ENCODE measurements around the gene SLC7A14. TPM values are rescaled to one million over a fixed set of nuclear protein-coding genes. Genes with fewer than 3 reads are reported as not detected.
A peak's percentile ranks its signal among the peaks of the same experiment; 100 is the strongest.

The SLC7A14 gene
- total RNA-seq, 2 experiments from 2014 or later = not detected

DNA sequence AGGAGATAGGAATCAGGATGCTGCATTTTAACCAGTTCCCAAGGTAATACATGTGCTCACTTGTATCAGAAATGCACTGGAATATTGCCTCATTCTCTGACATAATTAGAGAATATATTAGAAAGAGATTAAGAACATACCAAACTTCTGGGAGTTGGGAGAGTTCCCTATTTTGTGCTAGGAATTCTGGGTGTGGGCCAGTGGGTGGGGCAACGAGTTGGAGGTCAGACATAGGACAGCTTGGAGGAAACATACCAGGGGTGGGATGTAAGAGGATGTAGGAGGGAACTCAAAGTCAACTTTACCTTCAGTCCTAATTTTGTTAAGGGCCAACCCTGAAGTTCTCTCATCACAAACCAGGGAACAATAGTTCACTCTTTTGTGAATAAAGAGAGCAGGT, 83.6 kb downstream of the SLC7A14 start:
- H3K36me3 Mint-ChIP-seq = no peaks in the 10 kb centered on the region
- POLR2A ChIA-PET = no interaction called here
- no peak for DNase-seq
- no peaks in the 10 kb centered on the region for H3K9me3 Mint-ChIP-seq
- CTCF ChIA-PET = interaction anchor here (1.0 kb wide), 1 partner anchor 88 kb away, joined by 4 read pairs; no protein-coding TSS in a partner anchor
- intact Hi-C loops (cut with micrococcal nuclease) = no loop called here
- no peaks in the 10 kb centered on the region for H3K4me1 Mint-ChIP-seq (ENCODE audit: low read depth)
- H3K27me3 Mint-ChIP-seq = no peaks in the 10 kb centered on the region
- H3K4me3 Mint-ChIP-seq = no peak overlapping the region
- H3K27ac Mint-ChIP-seq = no peak overlapping the region

DNA sequence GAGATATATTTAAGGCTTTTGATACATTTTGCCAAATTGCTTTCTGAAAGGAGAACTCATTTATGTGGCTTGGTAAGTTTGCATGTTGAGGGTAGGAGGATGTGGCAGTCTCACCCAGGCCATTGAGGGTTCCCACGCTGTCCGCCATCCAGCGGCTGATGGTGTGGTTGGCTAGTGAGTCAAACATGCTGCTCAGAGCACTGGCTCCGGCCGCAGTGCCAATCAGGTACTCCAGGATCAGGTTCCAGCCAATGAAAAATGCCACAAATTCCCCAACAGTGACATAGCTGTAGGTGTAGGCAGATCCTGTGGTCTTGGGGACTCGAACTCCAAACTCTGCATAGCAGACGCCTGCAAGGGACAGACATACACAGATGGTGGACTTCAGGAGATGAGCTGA, 84.9 kb downstream of the SLC7A14 start:
- intact Hi-C loops (cut with micrococcal nuclease) = no loop called here
- no peaks in the 10 kb centered on the region for H3K36me3 Mint-ChIP-seq
- no peak overlapping the region for H3K4me3 Mint-ChIP-seq
- ChIA-PET CTCF (interaction anchor here (2.4 kb wide), 1 partner anchor 87 kb away, joined by 14 read pairs; no protein-coding TSS in a partner anchor), POLR2A (no interaction called here)
- H3K27me3 Mint-ChIP-seq = no peaks in the 10 kb centered on the region
- no peak overlapping the region for H3K27ac Mint-ChIP-seq
- no peaks in the 10 kb centered on the region for H3K9me3 Mint-ChIP-seq
- no peaks in the 10 kb centered on the region for H3K4me1 Mint-ChIP-seq (ENCODE audit: low read depth)
- DNase-seq = no peak

DNA sequence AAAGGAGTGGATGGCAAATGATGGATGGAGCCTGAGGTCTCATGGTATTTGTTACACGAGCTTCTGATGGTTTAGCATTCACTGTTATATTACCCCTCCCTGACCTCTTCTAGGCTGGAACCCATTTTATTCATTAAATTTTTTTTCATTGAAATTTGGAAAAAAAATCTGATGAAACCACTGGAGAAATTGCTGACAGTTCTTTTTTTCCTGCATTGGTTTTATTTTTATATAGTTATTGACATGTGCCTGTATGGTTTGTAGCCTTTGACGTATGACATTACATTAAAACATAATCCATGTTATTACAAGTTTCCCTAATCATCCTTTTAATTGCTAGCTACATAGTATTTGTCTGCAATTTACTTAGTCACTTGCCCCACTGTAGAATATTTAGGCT, 85.4 kb downstream of the SLC7A14 start:
- Mint-ChIP-seq H3K27ac (no peak overlapping the region), H3K4me3 (no peak overlapping the region), H3K4me1 (ENCODE audit: low read depth) (no peaks in the 10 kb centered on the region), H3K27me3 (no peaks in the 10 kb centered on the region), H3K36me3 (no peaks in the 10 kb centered on the region), H3K9me3 (no peaks in the 10 kb centered on the region)
- ChIA-PET CTCF (interaction anchor here (2.4 kb wide), 1 partner anchor 87 kb away, joined by 14 read pairs; no protein-coding TSS in a partner anchor), POLR2A (no interaction called here)
- DNase-seq = no peak
- intact Hi-C loops (cut with micrococcal nuclease) = no loop called here

DNA sequence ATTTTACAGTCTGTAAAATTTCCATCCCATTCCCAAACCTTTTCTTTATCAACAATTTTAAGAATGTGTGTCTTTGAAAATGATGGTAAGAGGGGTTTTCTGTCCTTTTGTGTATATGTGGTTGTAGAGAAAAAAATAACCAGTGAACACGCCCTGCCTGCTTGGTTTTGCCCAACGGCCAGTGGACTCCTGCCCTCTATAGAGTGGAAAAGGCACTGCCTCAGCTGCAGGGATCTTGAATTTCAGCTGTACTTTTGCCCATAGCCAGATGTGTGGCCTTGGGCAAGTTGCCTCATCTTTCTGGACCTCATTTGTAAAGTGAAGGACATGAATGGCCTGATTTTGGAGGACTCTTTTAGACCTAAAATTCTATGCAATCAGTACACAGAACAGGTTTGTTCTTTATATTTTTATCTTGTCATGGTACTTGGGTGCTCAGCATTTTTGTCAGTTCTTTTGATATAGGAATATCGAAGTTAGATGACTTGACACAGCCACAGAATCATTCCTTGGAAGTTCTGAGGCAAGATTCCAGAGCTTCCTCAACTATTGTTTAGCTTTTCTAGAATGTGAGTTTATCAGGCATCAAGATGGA, 86.2 kb downstream of the SLC7A14 start:
- CTCF ChIA-PET = interaction anchor here (2.4 kb wide), 1 partner anchor 86 kb away, joined by 14 read pairs; no protein-coding TSS in a partner anchor
- no peak overlapping the region for H3K4me3 Mint-ChIP-seq
- no peaks in the 10 kb centered on the region for H3K36me3 Mint-ChIP-seq
- no peaks in the 10 kb centered on the region for H3K27me3 Mint-ChIP-seq
- no peaks in the 10 kb centered on the region for H3K9me3 Mint-ChIP-seq
- intact Hi-C loops (cut with micrococcal nuclease) = loop anchor here (5.0 kb wide), 1 partner anchor 87 kb away; no protein-coding TSS in a partner anchor
- POLR2A ChIA-PET = interaction anchor here (0.5 kb wide), 1 partner anchor 369 kb away, joined by 3 read pairs; no protein-coding TSS in a partner anchor
- peak; percentile 24 for DNase-seq
- H3K27ac Mint-ChIP-seq = no peak overlapping the region
- H3K4me1 Mint-ChIP-seq (ENCODE audit: low read depth) = no peaks in the 10 kb centered on the region

DNA sequence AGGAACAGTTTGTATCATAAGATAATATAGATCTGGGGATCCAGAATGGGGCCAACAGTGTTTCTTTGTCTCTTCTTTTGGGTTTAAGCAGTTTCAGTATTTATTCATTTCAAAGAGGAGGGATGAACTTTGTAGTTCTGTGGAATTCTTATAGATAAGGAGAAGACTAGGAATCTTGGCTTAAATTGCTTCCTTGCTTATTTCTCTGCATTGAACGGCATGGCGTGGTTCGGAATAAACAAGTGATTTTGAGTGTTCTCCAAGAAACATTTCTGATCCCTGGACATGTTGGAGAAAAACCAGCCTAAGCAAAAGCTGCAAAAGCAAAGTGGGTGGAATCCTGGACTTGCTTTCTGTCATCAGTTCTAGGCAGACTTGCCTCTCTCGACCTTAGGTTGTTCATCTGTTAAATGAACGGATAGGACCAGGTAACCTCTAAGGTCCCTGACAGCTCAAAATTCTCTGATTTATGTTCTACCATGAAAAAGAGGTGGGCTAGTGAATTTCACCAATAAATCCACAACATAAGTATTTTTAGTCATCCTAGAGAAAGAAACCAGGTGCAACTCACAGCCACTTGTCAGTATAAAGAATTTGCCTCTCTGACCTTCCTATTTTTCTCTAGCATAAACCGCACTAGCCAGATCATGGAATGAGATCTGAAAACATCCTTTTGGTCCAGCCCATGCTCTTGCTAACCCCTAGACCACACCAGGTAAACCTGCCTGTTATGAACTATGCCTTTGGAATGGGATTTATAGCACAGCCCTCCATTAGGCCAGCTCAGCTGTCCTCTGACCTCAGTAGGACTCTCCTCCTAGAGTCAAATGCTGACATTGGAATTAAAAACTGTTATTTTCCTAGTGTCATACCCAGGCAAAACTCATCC, 88.4 kb downstream of the SLC7A14 start:
- no peaks in the 10 kb centered on the region for H3K4me1 Mint-ChIP-seq (ENCODE audit: low read depth)
- H3K9me3 Mint-ChIP-seq = no peaks in the 10 kb centered on the region
- CTCF ChIA-PET = interaction anchor here (1.2 kb wide), 1 partner anchor 84 kb away, joined by 5 read pairs; no protein-coding TSS in a partner anchor
- POLR2A ChIA-PET = no interaction called here
- no peak overlapping the region for H3K4me3 Mint-ChIP-seq
- no peak for DNase-seq
- H3K27me3 Mint-ChIP-seq = no peaks in the 10 kb centered on the region
- intact Hi-C loops (cut with micrococcal nuclease) = loop anchor here (5.0 kb wide), 1 partner anchor 85 kb away; no protein-coding TSS in a partner anchor
- H3K27ac Mint-ChIP-seq = no peak overlapping the region
- H3K36me3 Mint-ChIP-seq = no peaks in the 10 kb centered on the region

DNA sequence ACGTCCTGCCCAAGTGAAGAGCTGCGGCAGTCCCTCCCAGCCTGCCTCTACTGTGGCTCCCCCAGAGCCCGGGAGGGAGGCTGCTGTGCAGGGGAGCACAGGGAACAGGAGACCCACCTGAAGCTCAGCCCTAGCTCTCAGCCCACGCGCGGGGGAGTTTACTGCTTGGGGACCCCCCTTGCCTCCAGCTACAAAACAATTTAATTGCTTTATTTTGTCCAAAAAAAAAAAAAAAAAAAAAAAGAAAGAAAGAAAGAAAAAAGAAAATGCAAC, 89.1 kb downstream of the SLC7A14 start:
- no peak for DNase-seq
- POLR2A ChIA-PET = no interaction called here
- no peak overlapping the region for H3K27ac Mint-ChIP-seq
- H3K36me3 Mint-ChIP-seq = no peaks in the 10 kb centered on the region
- intact Hi-C loops (cut with micrococcal nuclease) = loop anchor here (5.0 kb wide), 1 partner anchor 85 kb away; no protein-coding TSS in a partner anchor
- H3K27me3 Mint-ChIP-seq = peaks cover 2% of the 10 kb centered on the region
- no peaks in the 10 kb centered on the region for H3K4me1 Mint-ChIP-seq (ENCODE audit: low read depth)
- no peaks in the 10 kb centered on the region for H3K9me3 Mint-ChIP-seq
- CTCF ChIA-PET = interaction anchor here (1.2 to 1.3 kb wide), 2 partner anchors 10 to 83 kb away, joined by 3 to 5 read pairs; no protein-coding TSS in a partner anchor
- no peak overlapping the region for H3K4me3 Mint-ChIP-seq

DNA sequence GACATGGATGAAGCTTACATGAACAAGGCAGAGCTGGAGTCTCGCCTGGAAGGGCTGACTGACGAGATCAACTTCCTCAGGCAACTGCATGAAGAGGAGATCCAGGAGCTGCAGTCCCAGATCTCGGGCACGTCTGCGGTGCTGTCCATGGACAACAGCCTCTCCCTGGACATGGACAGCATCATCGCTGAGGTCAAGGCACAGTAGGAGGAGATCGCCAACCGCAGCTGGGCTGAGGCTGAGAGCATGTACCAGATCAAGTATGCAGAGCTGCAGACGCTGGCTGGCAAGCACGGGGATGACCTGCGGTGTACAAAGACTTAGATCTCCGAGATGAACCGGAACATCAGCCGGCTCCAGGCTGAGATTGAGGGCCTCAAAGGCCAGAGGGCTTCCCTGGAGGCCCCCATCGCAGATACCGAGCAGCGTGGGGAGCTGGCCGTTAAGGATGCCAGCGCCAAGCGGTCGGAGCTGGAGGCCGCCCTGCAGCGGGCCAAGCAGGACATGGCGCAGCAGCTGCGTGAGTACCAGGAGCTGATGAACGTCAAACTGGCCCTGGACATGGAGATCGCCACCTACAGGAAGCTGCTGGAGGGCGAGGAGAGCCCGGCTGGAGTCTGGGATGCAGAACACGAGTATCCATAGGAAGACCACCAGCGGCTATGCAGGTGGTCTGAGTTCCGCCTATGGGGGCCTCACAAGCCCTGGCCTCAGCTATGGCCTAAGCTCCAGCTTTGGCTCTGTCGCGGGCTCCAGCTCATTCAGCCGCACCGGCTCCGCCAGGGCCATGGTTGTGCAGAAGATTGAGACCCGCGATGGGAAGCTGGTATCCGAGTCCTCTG, 89.6 kb downstream of the SLC7A14 start:
- CTCF ChIA-PET = interaction anchor here (1.2 to 1.3 kb wide), 2 partner anchors 11 to 83 kb away, joined by 3 to 5 read pairs; no protein-coding TSS in a partner anchor
- H3K27me3 Mint-ChIP-seq = peaks cover 2% of the 10 kb centered on the region
- H3K4me3 Mint-ChIP-seq = no peak overlapping the region
- intact Hi-C loops (cut with micrococcal nuclease) = loop anchor here (5.0 kb wide), 1 partner anchor 84 kb away; no protein-coding TSS in a partner anchor
- no peaks in the 10 kb centered on the region for H3K4me1 Mint-ChIP-seq (ENCODE audit: low read depth)
- DNase-seq = no peak
- H3K27ac Mint-ChIP-seq = no peak overlapping the region
- H3K9me3 Mint-ChIP-seq = no peaks in the 10 kb centered on the region
- H3K36me3 Mint-ChIP-seq = no peaks in the 10 kb centered on the region
- POLR2A ChIA-PET = no interaction called here

DNA sequence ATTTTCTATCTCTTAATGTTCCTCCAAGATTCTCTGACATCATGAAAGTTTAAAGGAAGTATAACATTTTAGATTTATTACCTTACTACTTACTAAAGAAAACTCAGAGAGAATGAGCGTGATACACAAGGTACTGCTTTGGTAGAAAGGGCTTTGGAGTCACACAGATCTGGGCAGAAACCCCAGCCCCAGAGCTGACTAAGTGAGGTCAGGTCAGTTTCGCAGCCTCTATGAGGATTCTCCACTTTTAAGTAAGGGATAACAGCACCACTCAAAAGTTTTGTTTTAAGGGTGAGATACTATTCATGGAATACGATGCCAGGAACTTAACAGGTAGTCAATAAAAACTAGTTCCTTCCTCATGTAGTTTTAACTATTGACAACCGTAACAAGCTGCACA, 91.1 kb downstream of the SLC7A14 start:
- Mint-ChIP-seq H3K9me3 (no peaks in the 10 kb centered on the region), H3K27me3 (peaks cover 2% of the 10 kb centered on the region), H3K27ac (no peak overlapping the region), H3K4me1 (ENCODE audit: low read depth) (no peaks in the 10 kb centered on the region), H3K4me3 (no peak overlapping the region), H3K36me3 (no peaks in the 10 kb centered on the region)
- CTCF ChIA-PET = no interaction called here
- no peak for DNase-seq
- intact Hi-C loops (cut with micrococcal nuclease) = loop anchor here (5.0 kb wide), 1 partner anchor 82 kb away; no protein-coding TSS in a partner anchor
- POLR2A ChIA-PET = no interaction called here

DNA sequence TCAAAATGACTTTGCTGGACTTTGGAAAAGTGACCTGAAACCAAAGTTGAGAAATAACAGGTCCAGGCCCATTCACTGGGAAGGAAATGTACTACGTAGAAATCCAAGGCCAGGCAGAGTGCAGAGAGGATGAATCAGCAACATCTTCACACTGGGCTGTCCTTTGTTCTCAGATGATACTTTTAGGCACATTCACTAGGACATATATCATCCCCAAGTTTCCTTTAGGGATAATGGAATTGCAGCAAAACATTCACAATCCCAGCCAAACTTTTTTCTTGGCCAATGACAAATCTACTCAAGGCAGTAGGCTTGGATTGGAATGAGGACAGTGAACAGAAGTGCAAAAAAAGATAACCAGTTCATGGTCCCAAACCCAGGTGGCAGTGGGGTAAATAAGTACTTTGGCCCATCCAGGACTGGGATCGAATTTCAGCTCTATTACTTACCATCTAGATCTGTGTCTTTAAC, 92.1 kb downstream of the SLC7A14 start:
- intact Hi-C loops (cut with micrococcal nuclease) = no loop called here
- Mint-ChIP-seq H3K27me3 (peaks cover 2% of the 10 kb centered on the region), H3K4me3 (no peak overlapping the region), H3K36me3 (no peaks in the 10 kb centered on the region), H3K9me3 (no peaks in the 10 kb centered on the region), H3K4me1 (ENCODE audit: low read depth) (no peaks in the 10 kb centered on the region), H3K27ac (no peak overlapping the region)
- ChIA-PET POLR2A (no interaction called here), CTCF (no interaction called here)
- no peak for DNase-seq

DNA sequence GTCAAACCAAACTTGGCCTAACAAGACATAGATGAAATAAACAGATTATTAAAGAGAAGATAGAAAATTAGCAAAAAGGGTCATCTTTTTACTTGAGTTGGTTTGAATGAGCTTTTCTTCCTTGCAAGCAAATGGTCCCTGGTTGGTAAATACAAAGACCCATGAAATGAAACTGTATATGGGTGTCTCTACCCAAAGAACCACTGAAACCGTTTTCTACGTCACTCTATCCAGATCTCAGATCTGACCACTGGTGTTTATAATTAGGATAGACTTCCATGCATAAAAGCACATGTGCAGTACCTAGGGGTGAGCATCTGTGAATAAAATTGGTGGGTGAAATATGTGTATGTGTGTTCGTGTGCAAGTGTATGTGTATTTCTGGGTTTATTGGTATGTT, 94.0 kb downstream of the SLC7A14 start:
- CTCF ChIA-PET = no interaction called here
- Mint-ChIP-seq H3K9me3 (no peaks in the 10 kb centered on the region), H3K27ac (no peak overlapping the region), H3K4me3 (no peak overlapping the region), H3K36me3 (no peaks in the 10 kb centered on the region), H3K27me3 (peaks cover 2% of the 10 kb centered on the region), H3K4me1 (ENCODE audit: low read depth) (no peaks in the 10 kb centered on the region)
- POLR2A ChIA-PET = no interaction called here
- DNase-seq = no peak
- intact Hi-C loops (cut with micrococcal nuclease) = no loop called here

DNA sequence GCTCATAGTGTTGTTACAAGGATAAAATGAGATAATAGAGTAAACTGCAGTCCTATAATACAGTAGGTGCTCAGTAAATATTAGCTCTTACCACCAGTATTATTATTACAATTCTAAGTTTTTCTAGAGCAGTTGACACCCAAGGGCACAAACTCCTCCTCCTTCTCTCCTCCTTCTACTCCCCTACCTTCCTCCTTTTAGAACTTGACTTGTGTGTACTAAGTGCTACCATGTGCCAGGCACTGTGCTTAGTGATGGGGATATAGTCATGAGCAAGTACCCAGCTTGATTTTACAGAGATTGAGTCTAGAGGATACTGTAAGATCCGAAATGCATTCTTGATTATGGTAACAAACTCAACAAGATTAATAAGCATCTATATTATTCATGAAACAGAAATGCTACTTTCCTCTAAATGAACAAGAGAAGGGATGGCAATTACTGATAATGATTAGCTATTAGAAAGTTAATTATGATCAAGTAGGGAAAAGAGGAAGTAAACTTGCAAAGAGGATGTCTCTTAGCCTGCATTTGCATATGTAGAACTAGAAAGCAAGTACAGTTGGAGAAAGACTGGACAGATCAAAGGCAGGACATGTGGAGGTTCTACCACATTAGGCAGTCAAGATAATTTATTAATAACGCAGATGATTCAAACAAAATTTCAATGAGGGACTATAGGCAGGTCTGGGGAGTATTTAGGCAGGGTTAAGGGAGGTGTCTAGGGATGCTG, 94.9 kb downstream of the SLC7A14 start:
- Mint-ChIP-seq H3K27me3 (peaks cover 8% of the 10 kb centered on the region), H3K36me3 (no peaks in the 10 kb centered on the region), H3K4me1 (ENCODE audit: low read depth) (no peaks in the 10 kb centered on the region), H3K9me3 (no peaks in the 10 kb centered on the region), H3K27ac (no peak overlapping the region), H3K4me3 (no peak overlapping the region)
- no peak for DNase-seq
- ChIA-PET CTCF (no interaction called here), POLR2A (no interaction called here)
- intact Hi-C loops (cut with micrococcal nuclease) = no loop called here
